Thyroid gland (tissue), 4 donors: Measurements from ENCODE around the gene ATXN1. TPM values are rescaled to one million over a fixed set of nuclear protein-coding genes. Genes with fewer than 3 reads are reported as not detected.

Experiments used
- DNase-seq, 2 donors: peaks; one replicate each; pipeline ENCODE4 v3.0.0-alpha.2; 2019
- H3K27ac ChIP-seq, 3 donors: fragments of 200-600 bp; sonication (generic); 1 replicate in 2 of 3; 2 replicates in 1 of 3; pipeline ENCODE4 v1.5.1; 2016 to 2019; ENCODE audit warnings: mild to moderate bottlenecking in 1 of 3, moderate library complexity in 1 of 3
- H3K27me3 ChIP-seq: fragments of 200-600 bp; sonication (generic); one replicate; pipeline ENCODE4 v1.5.1; 2019
- H3K36me3 ChIP-seq, 2 donors: fragments of 200-600 bp; sonication (generic); one replicate each; pipeline ENCODE4 v1.5.1; 2016 to 2019
- H3K4me1 ChIP-seq, 2 donors: fragments of 200-600 bp; sonication (generic); one replicate each; pipeline ENCODE4 v1.5.1; 2017 to 2019
- H3K4me3 ChIP-seq, 3 donors: fragments of 200-600 bp; sonication (generic); replicated peaks in 1 of 3; 1 replicate in 2 of 3; 2 replicates in 1 of 3; pipeline ENCODE4 v1.5.1; 2016; ENCODE audit warnings: mild to moderate bottlenecking in 1 of 3
- H3K9me3 ChIP-seq: fragments of 200-600 bp; sonication (generic); one replicate; pipeline ENCODE4 v1.5.1; 2017
- CTCF ChIP-seq, 6 experiments: fragments of 200-600 bp in 3 of 6; fragments of 450-650 bp in 3 of 6; sonication (generic) in 3 of 6; IDR thresholded peaks; one replicate each; pipeline ENCODE4 v1.5.1; 2016 to 2019; ENCODE audit warnings: antibody characterized with exemption in 6 of 6, mild to moderate bottlenecking in 2 of 6, inconsistent platforms in 1 of 6, moderate library complexity in 1 of 6
- POLR2A ChIP-seq, 2 donors: fragments of 450-650 bp; IDR thresholded peaks; one replicate each; pipeline ENCODE4 v1.6.1; 2017; ENCODE audit warnings: antibody characterized with exemption in 2 of 2, mild to moderate bottlenecking in 2 of 2, moderate library complexity in 1 of 2
- WGBS, 2 donors: methylation state at CpG; one replicate each; pipeline ENCODE4 v1.1.5; 2017; 5-methylcytosine and 5-hydroxymethylcytosine counted together
- intact Hi-C: fragments of 100-400 bp; cut with DNase I; formaldehyde crosslinking; loops from one replicate; pipeline ENCODE4 v1.15.1; 2023
- total RNA-seq, 4 donors: library from RNA; depleted of rRNA; stranded (reverse); fragments of >200 nt; gene quantifications; one replicate each; pipeline ENCODE4 v1.2.3, GENCODE V29; 2016

The ATXN1 gene
- total RNA-seq, 4 donors from 2014 or later = 62.1 to 88.1 (median 83.0) TPM

- Histone ChIP-seq H3K36me3 (no peaks in the 10 kb centered on the region), H3K4me3 (no peak overlapping the region), H3K4me1 (no peaks in the 10 kb centered on the region), H3K27me3 (no peaks in the 10 kb centered on the region), H3K27ac (no peak overlapping the region), H3K9me3 (no peaks in the 10 kb centered on the region)
- intact Hi-C loops = no loop called here
- WGBS, 2 donors = 82 to 87% methylated on average over 4 of the region's 4 CpGs
- TF ChIP-seq CTCF (IDR thresholded peaks at IDR 0.05) (no peak), POLR2A (IDR thresholded peaks at IDR 0.05) (no peak)
- no peak for DNase-seq
Measured at GRCh38 chr6:16361121-16361520, 400.1 kb downstream of the ATXN1 start.

GRCh38 chr6:16360365-16360764, 400.9 kb downstream of the ATXN1 start:
- intact Hi-C loops = no loop called here
- Histone ChIP-seq H3K27me3 (no peaks in the 10 kb centered on the region), H3K4me1 (no peaks in the 10 kb centered on the region), H3K36me3 (no peaks in the 10 kb centered on the region), H3K27ac (no peak overlapping the region), H3K4me3 (no peak overlapping the region), H3K9me3 (no peaks in the 10 kb centered on the region)
- WGBS, 2 donors = 42 to 50% methylated on average over 3 of the region's 3 CpGs
- TF ChIP-seq CTCF (IDR thresholded peaks at IDR 0.05) (no peak), POLR2A (IDR thresholded peaks at IDR 0.05) (no peak)
- no peak for DNase-seq

DNA sequence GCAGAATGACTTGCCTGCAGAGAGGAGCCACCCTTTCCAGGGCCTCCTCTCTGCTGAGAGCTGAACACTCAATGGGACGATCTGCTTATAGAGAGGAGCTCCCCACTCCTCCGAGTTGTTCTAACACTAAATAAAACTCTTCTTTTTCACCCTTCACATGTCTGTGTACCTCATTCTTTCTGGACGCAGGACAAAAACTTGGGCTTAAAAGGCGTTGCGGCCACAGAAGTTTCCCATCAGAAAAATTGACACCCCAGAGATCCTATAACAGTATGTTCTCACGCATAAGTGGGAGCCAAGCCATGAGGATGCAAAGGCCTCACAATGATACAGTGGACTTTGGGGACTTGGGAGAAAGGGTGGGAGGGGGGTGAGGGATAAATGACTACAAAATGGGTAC, 401.7 kb downstream of the ATXN1 start:
- TF ChIP-seq POLR2A (IDR thresholded peaks at IDR 0.05) = no peak
- no peak for TF ChIP-seq CTCF (IDR thresholded peaks at IDR 0.05)
- no peak overlapping the region for H3K4me3 ChIP-seq
- 82 to 86% methylated on average over 6 of the region's 6 CpGs for WGBS, 2 donors
- H3K27me3 ChIP-seq = no peaks in the 10 kb centered on the region
- no peaks in the 10 kb centered on the region for H3K4me1 ChIP-seq
- DNase-seq = no peak
- H3K9me3 ChIP-seq = no peaks in the 10 kb centered on the region
- H3K36me3 ChIP-seq = no peaks in the 10 kb centered on the region
- intact Hi-C loops = no loop called here
- H3K27ac ChIP-seq = no peak overlapping the region

GRCh38 chr6:16358531-16359138, 402.6 kb downstream of the ATXN1 start:
- TF ChIP-seq POLR2A (IDR thresholded peaks at IDR 0.05) = no peak
- no peak for TF ChIP-seq CTCF (IDR thresholded peaks at IDR 0.05)
- no peak overlapping the region for H3K4me3 ChIP-seq
- intact Hi-C loops = no loop called here

GRCh38 chr6:16355699-16356446, 405.4 kb downstream of the ATXN1 start:
- Histone ChIP-seq H3K4me1 (no peaks in the 10 kb centered on the region), H3K4me3 (no peak overlapping the region), H3K27ac (no peak overlapping the region), H3K27me3 (no peaks in the 10 kb centered on the region), H3K9me3 (no peaks in the 10 kb centered on the region), H3K36me3 (no peaks in the 10 kb centered on the region)
- no peak for DNase-seq
- no peak for TF ChIP-seq CTCF (IDR thresholded peaks at IDR 0.05)
- TF ChIP-seq POLR2A (IDR thresholded peaks at IDR 0.05) = no peak
- WGBS, 2 donors = 89 to 92% methylated on average over 16 of the region's 16 CpGs
- intact Hi-C loops = no loop called here

More at GRCh38 chr6:16358531-16359138, 402.6 kb downstream of the ATXN1 start:
- Histone ChIP-seq H3K4me1 (no peaks in the 10 kb centered on the region), H3K27me3 (no peaks in the 10 kb centered on the region), H3K9me3 (no peaks in the 10 kb centered on the region), H3K27ac (no peak overlapping the region), H3K36me3 (no peaks in the 10 kb centered on the region)
- no peak for DNase-seq
- 79 to 89% methylated on average over 4 to 6 of the region's 18 CpGs for WGBS, 2 donors
